ENCODE data around the gene CDH4. TPM values are rescaled to one million over a fixed set of nuclear protein-coding genes. Genes with fewer than 3 reads are reported as not detected.
A peak's percentile ranks its signal among the peaks of the same experiment; 100 is the strongest.

The CDH4 gene
- total and polyA plus RNA-seq, 2 of the 4 experiments (the other 2 are of a cell fraction) = 1.6 to 3.5 TPM

DNA sequence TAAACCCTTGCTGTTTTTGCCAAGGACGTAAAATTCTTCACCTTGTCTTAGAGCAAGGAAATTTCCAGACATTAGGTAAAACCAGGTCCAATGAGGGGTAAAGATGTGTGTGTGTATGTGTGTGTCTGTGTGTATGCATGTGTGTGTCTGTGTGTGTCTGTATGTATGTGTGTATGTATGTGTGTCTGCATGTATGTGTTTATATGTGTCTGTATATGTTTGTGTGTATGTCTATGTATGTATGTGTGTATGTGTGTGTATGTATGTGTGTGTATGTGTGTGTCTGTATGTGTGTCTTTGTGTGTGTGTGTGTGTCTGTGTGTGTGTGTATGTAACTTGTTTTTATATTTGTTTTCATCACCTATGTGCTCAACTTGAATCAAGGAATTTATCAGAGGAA, 439.9 kb downstream of the CDH4 start:
- no peak for ATAC-seq (ENCODE audit: low read depth)
- intact Hi-C loops (cut with micrococcal nuclease) = no loop called here
- BruUV-seq (replicated peaks) = no TSS peak

More for the DNA sequence above, 439.9 kb downstream of the CDH4 start:
- Histone ChIP-seq H3K9me3 (ENCODE audit: control insufficient read depth, insufficient read depth, low read length) (peaks cover 5% of the 10 kb centered on the region; the same call in 1 of the 2 replicates), H3K36me3 (ENCODE audit: control insufficient read depth, insufficient read depth, low read length) (no peaks in the 10 kb centered on the region), H3K18ac (ENCODE audit: low read depth, low read length) (no peak overlapping the region), H3K9me1 (ENCODE audit: insufficient read depth, low read length) (no peaks in the 10 kb centered on the region), H4K20me1 (ENCODE audit: insufficient read depth, low read length) (no peaks in the 10 kb centered on the region), H3K14ac (replicated peaks; ENCODE audit: low read depth, low read length) (no peak overlapping the region), H4K8ac (ENCODE audit: low read depth in 2 of 2, low read length in 2 of 2) (no peak overlapping the region), H3K9ac (ENCODE audit: low read depth, low read length) (no peak overlapping the region), H2BK120ac (ENCODE audit: low read depth, low read length) (no peak overlapping the region), H4K5ac (ENCODE audit: low read depth, low read length) (no peak overlapping the region), H4K91ac (ENCODE audit: insufficient read depth, low read depth, low read length) (no peak overlapping the region), H2BK15ac (ENCODE audit: low read depth, low read length) (no peak overlapping the region), H3K27ac (ENCODE audit: insufficient read depth, low read length) (no peak overlapping the region), H3K4me1 (ENCODE audit: control insufficient read depth, insufficient read depth, low read length) (no peaks in the 10 kb centered on the region), H3K56ac (ENCODE audit: extremely low read depth, insufficient read depth, low read length) (no peak overlapping the region), H3K27me3 (ENCODE audit: control insufficient read depth, insufficient read depth, low read length) (no peaks in the 10 kb centered on the region; the same call in 1 of the 2 replicates), H3K4me3 (ENCODE audit: insufficient read depth, low read depth, low read length) (no peak overlapping the region), H2AK9ac (replicated peaks; ENCODE audit: low read depth, low read length, poor library complexity) (no peak overlapping the region), H2BK5ac (ENCODE audit: low read depth, low read length, poor library complexity, severe bottlenecking) (peak overlapping the region; percentile 82), H2AK5ac (ENCODE audit: low read depth, low read length) (no peak overlapping the region), H3K23ac (ENCODE audit: low read depth, low read length) (no peak overlapping the region), H2BK20ac (ENCODE audit: low read depth, low read length) (no peak overlapping the region), H3K4ac (ENCODE audit: low read depth, low read length) (no peak overlapping the region), H2AFZ (replicated peaks; ENCODE audit: low read length, poor library complexity) (no peak overlapping the region), H3K79me1 (ENCODE audit: low read depth in 1 of 2, low read length in 2 of 2) (no peaks in the 10 kb centered on the region), H3K4me2 (ENCODE audit: low read depth, low read length) (no peak overlapping the region)
- ChIA-PET POLR2A (ENCODE audit: unreplicated experiment) (no interaction called here), CTCF (no interaction called here)
- no peak for TF ChIP-seq BHLHE40 (IDR thresholded peaks at IDR 0.05; ENCODE audit: low read depth, low read length)
- no peak for TF ChIP-seq SMC3 (IDR thresholded peaks at IDR 0.05; ENCODE audit: low read depth, low read length)
- no peak for TF ChIP-seq MAZ (IDR thresholded peaks at IDR 0.05; ENCODE audit: borderline replicate concordance, low read depth, low read length)
- no peak for TF ChIP-seq CEBPB (IDR thresholded peaks at IDR 0.05; ENCODE audit: low read depth, low read length)
- TF ChIP-seq, protein P1, sequence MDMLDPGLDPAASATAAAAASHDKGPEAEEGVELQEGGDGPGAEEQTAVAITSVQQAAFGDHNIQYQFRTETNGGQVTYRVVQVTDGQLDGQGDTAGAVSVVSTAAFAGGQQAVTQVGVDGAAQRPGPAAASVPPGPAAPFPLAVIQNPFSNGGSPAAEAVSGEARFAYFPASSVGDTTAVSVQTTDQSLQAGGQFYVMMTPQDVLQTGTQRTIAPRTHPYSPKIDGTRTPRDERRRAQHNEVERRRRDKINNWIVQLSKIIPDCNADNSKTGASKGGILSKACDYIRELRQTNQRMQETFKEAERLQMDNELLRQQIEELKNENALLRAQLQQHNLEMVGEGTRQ (IDR thresholded peaks at IDR 0.05; ENCODE audit: low read depth, low read length) = no peak
- TF ChIP-seq, protein P2, sequence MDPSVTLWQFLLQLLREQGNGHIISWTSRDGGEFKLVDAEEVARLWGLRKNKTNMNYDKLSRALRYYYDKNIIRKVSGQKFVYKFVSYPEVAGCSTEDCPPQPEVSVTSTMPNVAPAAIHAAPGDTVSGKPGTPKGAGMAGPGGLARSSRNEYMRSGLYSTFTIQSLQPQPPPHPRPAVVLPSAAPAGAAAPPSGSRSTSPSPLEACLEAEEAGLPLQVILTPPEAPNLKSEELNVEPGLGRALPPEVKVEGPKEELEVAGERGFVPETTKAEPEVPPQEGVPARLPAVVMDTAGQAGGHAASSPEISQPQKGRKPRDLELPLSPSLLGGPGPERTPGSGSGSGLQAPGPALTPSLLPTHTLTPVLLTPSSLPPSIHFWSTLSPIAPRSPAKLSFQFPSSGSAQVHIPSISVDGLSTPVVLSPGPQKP (IDR thresholded peaks at IDR 0.05; ENCODE audit: borderline replicate concordance, low read depth, low read length) = no peak
- no peak for TF ChIP-seq RFX5 (IDR thresholded peaks at IDR 0.05; ENCODE audit: low read depth, low read length)
- TF ChIP-seq POLR2A (IDR thresholded peaks at IDR 0.05; ENCODE audit: low read depth, low read length) = no peak
- TF ChIP-seq CHD1 (IDR thresholded peaks at IDR 0.05; ENCODE audit: low read depth, low read length) = no peak
- TF ChIP-seq RCOR1 (IDR thresholded peaks at IDR 0.05; ENCODE audit: insufficient replicate concordance, low read length) = no peak
- TF ChIP-seq RAD21 (IDR thresholded peaks at IDR 0.05; ENCODE audit: low read length) = no peak
- no peak for TF ChIP-seq NFE2L2 (IDR thresholded peaks at IDR 0.05; ENCODE audit: low read depth, low read length)
- no peak for TF ChIP-seq FOS (IDR thresholded peaks at IDR 0.05; ENCODE audit: low read depth, low read length)
- no peak for TF ChIP-seq MAFK (IDR thresholded peaks at IDR 0.05; ENCODE audit: low read depth, low read length)
- TF ChIP-seq, protein P3, sequence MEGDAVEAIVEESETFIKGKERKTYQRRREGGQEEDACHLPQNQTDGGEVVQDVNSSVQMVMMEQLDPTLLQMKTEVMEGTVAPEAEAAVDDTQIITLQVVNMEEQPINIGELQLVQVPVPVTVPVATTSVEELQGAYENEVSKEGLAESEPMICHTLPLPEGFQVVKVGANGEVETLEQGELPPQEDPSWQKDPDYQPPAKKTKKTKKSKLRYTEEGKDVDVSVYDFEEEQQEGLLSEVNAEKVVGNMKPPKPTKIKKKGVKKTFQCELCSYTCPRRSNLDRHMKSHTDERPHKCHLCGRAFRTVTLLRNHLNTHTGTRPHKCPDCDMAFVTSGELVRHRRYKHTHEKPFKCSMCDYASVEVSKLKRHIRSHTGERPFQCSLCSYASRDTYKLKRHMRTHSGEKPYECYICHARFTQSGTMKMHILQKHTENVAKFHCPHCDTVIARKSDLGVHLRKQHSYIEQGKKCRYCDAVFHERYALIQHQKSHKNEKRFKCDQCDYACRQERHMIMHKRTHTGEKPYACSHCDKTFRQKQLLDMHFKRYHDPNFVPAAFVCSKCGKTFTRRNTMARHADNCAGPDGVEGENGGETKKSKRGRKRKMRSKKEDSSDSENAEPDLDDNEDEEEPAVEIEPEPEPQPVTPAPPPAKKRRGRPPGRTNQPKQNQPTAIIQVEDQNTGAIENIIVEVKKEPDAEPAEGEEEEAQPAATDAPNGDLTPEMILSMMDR (conservative IDR thresholded peaks at IDR 0.05; ENCODE audit: low read depth, low read length) = no peak
- TF ChIP-seq MXI1 (IDR thresholded peaks at IDR 0.05; ENCODE audit: borderline replicate concordance, low read depth, low read length) = no peak
- DNase-seq = no peak
- in situ Hi-C loops (cut with MboI; ENCODE audit: low sequenced_read_pairs) (no loop called here), dilution Hi-C loops (cut with HindIII; ENCODE audit: low sequenced_read_pairs, unreplicated experiment) (no loop called here)
- 83% methylated on average over 1 of the region's 1 CpG; no CpG with 5 or more reads in 1 of the 2 experiments for WGBS, 2 experiments (ENCODE audit: extremely low coverage in 2 of 2, insufficient read length in 1 of 2)

All from IMR-90 (cell line).